ENCODE results near the gene PMFBP1. TPM values are rescaled to one million over a fixed set of nuclear protein-coding genes. Genes with fewer than 3 reads are reported as not detected.

PMFBP1 gene
- total and polyA plus RNA-seq, 12 donors: 0.15 to 2.4 (median 0.55) TPM

DNA sequence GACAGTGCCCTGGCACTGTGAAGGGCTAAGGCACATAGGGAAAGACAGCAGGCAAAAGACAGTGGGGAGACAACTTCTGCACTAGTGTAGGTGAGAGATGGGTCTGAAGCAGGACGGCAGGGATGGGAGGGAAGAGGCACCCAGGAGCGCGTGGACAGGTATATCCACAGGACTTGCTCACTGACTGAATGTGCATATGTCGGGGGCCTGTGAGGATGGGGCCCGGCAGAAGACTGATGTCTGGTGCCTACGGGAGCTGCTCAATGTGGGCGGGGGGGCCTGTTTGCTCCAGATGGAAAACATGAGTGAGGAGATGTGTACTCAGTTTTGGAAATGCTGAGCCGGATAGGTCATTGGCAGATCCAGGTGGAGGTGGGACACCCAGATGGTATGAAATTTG lies 47.3 kb upstream of the PMFBP1 start:
- 88 to 92% (median 89%) methylated on average over 8 of the region's 8 CpGs for WGBS, 4 donors
- Histone ChIP-seq H3K27me3 (no peaks in the 10 kb centered on the region), H3K36me3 (replicated peaks in 1 of 2) (no peaks in the 10 kb centered on the region), H3K4me1 (replicated peaks in 1 of 2) (no peaks in the 10 kb centered on the region), H3K4me3 (no peak overlapping the region), H3K27ac (no peak overlapping the region), H3K9me3 (replicated peaks in 1 of 3) (no peaks in the 10 kb centered on the region)
- TF ChIP-seq, protein P1, sequence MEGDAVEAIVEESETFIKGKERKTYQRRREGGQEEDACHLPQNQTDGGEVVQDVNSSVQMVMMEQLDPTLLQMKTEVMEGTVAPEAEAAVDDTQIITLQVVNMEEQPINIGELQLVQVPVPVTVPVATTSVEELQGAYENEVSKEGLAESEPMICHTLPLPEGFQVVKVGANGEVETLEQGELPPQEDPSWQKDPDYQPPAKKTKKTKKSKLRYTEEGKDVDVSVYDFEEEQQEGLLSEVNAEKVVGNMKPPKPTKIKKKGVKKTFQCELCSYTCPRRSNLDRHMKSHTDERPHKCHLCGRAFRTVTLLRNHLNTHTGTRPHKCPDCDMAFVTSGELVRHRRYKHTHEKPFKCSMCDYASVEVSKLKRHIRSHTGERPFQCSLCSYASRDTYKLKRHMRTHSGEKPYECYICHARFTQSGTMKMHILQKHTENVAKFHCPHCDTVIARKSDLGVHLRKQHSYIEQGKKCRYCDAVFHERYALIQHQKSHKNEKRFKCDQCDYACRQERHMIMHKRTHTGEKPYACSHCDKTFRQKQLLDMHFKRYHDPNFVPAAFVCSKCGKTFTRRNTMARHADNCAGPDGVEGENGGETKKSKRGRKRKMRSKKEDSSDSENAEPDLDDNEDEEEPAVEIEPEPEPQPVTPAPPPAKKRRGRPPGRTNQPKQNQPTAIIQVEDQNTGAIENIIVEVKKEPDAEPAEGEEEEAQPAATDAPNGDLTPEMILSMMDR (IDR thresholded peaks at IDR 0.05): no peak
- TF ChIP-seq POLR2A (IDR thresholded peaks at IDR 0.05): no peak
- intact Hi-C loops (cut with DNase I): no loop called here
- DNase-seq: no peak

DNA sequence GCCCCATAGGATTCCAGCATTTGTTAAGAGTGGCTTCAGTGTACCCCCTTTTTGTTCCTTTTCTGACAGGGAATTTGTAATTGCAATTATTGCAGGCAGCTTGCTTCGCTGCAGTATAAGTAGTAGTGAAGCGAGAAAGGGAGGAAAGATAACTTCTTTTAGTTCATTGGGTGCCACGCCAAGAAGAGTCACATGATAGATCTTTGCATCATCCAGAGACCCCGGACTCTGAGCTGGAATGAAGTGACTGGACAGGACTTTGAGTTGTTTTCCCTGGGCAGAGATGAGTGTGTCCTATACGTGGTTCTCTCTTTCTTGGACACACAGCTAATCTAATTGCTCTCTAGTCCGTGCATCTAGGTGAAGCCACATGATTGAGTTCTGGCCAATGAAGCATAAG lies 44.8 kb upstream of the PMFBP1 start:
- 74 to 83% (median 77%) methylated on average over 6 of the region's 6 CpGs for WGBS, 4 donors
- DNase-seq: no peak
- H3K9me3 ChIP-seq (replicated peaks in 1 of 3): no peaks in the 10 kb centered on the region
- TF ChIP-seq, protein P1 (IDR thresholded peaks at IDR 0.05): no peak
- no peak for TF ChIP-seq POLR2A (IDR thresholded peaks at IDR 0.05)
- intact Hi-C loops (cut with DNase I): no loop called here
- H3K27me3 ChIP-seq: no peaks in the 10 kb centered on the region
- H3K4me1 ChIP-seq (replicated peaks in 1 of 2): no peaks in the 10 kb centered on the region
- no peak overlapping the region for H3K27ac ChIP-seq
- no peak overlapping the region for H3K4me3 ChIP-seq
- no peaks in the 10 kb centered on the region for H3K36me3 ChIP-seq (replicated peaks in 1 of 2)

DNA sequence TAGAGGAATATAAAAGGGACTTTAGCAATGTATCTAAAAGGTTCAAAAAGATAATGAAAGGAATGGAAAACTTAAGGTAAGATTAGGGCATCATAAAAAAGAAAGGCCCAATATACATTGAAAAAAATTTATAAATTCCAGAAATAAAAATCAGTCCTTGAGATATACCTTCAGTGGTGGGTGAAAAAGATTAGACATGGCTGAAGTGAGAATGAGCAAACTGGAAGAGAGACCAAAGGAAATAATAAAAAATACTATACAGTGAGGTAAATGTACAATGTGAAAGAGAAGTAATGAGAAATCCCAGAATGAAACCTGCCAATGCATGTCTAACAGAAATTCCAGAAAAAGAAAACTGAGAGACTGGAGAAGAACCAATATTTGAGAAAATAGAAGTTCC lies 42.9 kb upstream of the PMFBP1 start:
- intact Hi-C loops (cut with DNase I): no loop called here
- Histone ChIP-seq H3K27me3 (no peaks in the 10 kb centered on the region), H3K4me3 (no peak overlapping the region), H3K9me3 (replicated peaks in 1 of 3) (no peaks in the 10 kb centered on the region), H3K27ac (no peak overlapping the region), H3K36me3 (replicated peaks in 1 of 2) (no peaks in the 10 kb centered on the region), H3K4me1 (replicated peaks in 1 of 2) (no peaks in the 10 kb centered on the region)
- DNase-seq: no peak
- TF ChIP-seq, protein P1 (IDR thresholded peaks at IDR 0.05): no peak
- TF ChIP-seq POLR2A (IDR thresholded peaks at IDR 0.05): no peak

DNA sequence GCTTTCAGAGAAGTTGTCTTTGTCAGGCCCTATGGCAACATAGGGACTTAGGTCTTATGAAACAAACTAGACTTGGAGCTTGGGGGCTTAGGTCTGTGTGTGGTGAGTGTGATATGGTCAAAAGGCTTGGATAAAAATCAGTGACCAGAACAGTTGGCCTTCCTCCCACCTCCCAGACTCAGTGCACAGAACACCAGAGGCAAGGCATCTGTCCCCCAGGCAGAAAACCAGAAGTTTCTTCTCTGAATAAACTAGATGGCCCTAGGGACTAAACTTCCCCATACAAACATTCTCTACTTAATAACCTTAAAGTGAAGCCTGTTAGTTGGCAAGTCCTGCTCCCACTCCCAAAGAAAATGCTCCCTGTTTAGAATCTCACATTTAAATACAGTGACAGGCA lies 39.2 kb upstream of the PMFBP1 start:
- Histone ChIP-seq H3K4me3 (no peak overlapping the region), H3K36me3 (replicated peaks in 1 of 2) (no peaks in the 10 kb centered on the region), H3K27me3 (no peaks in the 10 kb centered on the region), H3K4me1 (replicated peaks in 1 of 2) (no peaks in the 10 kb centered on the region), H3K27ac (no peak overlapping the region), H3K9me3 (replicated peaks in 1 of 3) (no peaks in the 10 kb centered on the region)
- intact Hi-C loops (cut with DNase I): no loop called here
- no peak for DNase-seq
- TF ChIP-seq, protein P1 (IDR thresholded peaks at IDR 0.05): no peak
- no peak for TF ChIP-seq POLR2A (IDR thresholded peaks at IDR 0.05)

Measured in adrenal gland (tissue), 12 donors.